SK-N-SH treated with all-trans-retinoic acid at 6 μM for 48 hours (cell line): Measurements from ENCODE around the gene CSAG2.
"Not testable (repeated sequence)": the region's sequence is repeated elsewhere in the genome, so short reads cannot be mapped to it uniquely, and the experiment has no call there.

Source experiments
- ARNTL ChIP-seq: fragments of 450-650 bp; formaldehyde crosslinking; IDR thresholded peaks from 2 replicates; pipeline ENCODE4 v1.5.0; 2020; ENCODE audit warnings: low read depth, mild to moderate bottlenecking, moderate library complexity, borderline replicate concordance
- RARB ChIP-seq: fragments of 250-450 bp; sonication (Bioruptor Pico); IDR thresholded peaks from 2 replicates; pipeline ENCODE4 v1.8.0; 2021; ENCODE audit warnings: mild to moderate bottlenecking, moderate library complexity

- TF ChIP-seq ARNTL (CRISPR knock-in tag); RARB: not testable (repeated sequence)
These were observed 34.4 kb downstream of the CSAG2 start for GRCh38 chrX:152674652-152675051.
